Mammary epithelial cell (primary cell): ENCODE data around the gene RASGRF2.

Experiments used
- EZH2 ChIP-seq: IDR thresholded peaks from 2 replicates; pipeline ENCODE4 v1.6.1; 2012; ENCODE audit warnings: low read length, inconsistent platforms, borderline replicate concordance
- TF ChIP-seq, protein P1 (sequence below), 2 donors: IDR thresholded peaks in 1 of 2; conservative IDR thresholded peaks in 1 of 2; 2 replicates each; pipeline ENCODE4 v1.5.1; 2011 to 2012; ENCODE audit warnings: inconsistent platforms in 2 of 2, low read length in 2 of 2, mild to moderate bottlenecking in 2 of 2, control low read depth in 1 of 2, low read depth in 1 of 2; ENCODE audit not compliant: insufficient read depth in 1 of 2; ENCODE audit errors: extremely low read depth in 1 of 2

DNA sequence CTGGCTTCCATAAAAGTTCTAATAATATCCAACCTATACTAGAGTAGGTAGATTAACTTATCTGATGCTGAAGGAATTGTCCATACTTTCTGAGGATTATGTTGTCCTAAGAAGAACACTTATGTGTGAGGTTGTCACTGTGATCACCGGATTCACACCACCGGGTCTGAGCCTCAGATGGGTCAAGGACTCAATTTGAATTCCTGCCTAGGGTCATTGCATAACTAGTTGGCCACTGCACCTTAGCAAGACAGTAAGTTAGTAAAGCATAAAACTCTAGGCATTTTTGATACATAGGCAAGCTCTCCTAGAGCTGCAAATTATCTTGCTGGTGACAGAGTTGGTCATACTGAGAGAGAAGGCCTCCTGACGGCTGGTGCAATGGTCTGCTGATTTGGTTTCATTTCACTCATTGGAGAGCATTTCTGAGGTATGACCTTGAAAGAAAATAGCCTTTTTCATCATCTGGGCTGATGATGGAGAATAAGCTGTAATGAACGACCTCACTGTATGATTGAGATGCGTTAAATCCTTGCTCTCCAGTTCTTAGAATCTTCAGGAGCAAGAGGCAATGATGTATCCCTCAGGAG is 200.9 kb downstream of the RASGRF2 start:
- TF ChIP-seq, protein P1, sequence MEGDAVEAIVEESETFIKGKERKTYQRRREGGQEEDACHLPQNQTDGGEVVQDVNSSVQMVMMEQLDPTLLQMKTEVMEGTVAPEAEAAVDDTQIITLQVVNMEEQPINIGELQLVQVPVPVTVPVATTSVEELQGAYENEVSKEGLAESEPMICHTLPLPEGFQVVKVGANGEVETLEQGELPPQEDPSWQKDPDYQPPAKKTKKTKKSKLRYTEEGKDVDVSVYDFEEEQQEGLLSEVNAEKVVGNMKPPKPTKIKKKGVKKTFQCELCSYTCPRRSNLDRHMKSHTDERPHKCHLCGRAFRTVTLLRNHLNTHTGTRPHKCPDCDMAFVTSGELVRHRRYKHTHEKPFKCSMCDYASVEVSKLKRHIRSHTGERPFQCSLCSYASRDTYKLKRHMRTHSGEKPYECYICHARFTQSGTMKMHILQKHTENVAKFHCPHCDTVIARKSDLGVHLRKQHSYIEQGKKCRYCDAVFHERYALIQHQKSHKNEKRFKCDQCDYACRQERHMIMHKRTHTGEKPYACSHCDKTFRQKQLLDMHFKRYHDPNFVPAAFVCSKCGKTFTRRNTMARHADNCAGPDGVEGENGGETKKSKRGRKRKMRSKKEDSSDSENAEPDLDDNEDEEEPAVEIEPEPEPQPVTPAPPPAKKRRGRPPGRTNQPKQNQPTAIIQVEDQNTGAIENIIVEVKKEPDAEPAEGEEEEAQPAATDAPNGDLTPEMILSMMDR (conservative IDR thresholded peaks at IDR 0.05 in 1 of 2, IDR thresholded peaks at IDR 0.05 in 1 of 2; ENCODE audit: extremely low read depth in 1 of 2, insufficient read depth in 1 of 2, low read depth in 1 of 2, low read length in 2 of 2), result no peak
- TF ChIP-seq EZH2, result no peak
